ENCODE measurements around the gene ACYP2.
"Not testable (repeated sequence)": the region's sequence is repeated elsewhere in the genome, so short reads cannot be mapped to it uniquely, and the experiment has no call there.

ACYP2 gene

DNA sequence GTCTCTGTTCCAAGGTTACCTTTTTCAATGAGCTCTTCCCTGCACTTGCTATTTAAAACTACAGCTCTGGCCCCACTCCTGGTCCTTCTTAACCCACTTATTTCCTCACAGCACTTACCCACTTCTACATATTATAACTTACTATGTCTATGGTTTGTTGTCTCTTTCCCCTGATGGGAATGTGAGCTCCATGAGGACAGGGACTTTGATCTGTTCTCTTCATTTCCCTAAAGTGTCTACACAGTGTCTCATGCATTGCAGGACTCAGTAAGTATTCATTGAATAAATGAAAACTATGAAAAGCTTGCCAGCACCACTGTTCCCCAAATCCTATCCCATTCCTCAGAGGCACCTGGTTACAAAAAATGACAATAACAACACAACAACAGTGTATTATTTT lies 18.3 kb upstream of the ACYP2 start:
- DNase-seq (ENCODE audit: low read depth, low spot score), result no peak

GRCh38 chr2:54099370-54099769 lies 16.0 kb upstream of the ACYP2 start:
- no peak for DNase-seq (ENCODE audit: low read depth, low spot score)

DNA sequence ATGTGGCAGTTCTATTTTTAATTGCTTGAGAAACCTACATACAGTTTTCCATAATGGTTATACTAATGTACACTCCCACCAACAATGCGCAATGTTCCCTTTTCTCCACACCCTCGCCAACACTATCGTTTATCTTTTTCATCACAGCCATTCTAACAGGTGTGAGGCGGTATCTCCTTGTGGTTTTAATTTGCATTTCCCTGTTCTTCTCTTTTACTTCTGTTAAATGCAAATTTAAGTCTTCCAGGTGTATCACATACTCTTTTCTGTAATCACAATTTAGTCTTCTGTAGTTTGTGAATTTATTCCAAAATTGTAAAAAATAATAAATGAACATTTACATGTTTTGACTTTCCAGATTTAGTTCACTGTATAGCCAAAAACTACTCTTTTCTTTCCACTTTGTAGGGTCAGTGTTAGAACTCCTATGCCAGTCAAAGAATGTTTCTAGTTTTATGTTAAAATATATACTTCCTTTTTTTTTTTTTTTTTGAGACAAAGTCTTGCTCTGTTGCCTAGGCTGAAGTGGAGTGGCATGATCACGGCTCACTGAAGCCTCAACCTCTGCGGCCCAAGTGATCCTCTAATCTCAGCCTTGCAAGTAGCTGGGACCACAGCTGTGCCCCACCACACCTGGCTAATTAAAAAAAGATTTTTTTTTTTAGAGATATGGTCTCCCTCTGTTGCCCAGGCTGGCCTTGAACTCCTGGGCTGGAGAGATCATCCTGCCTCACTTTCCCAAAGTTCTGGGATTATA lies 15.4 kb upstream of the ACYP2 start:
- DNase-seq (ENCODE audit: low read depth, low spot score), result no peak

DNA sequence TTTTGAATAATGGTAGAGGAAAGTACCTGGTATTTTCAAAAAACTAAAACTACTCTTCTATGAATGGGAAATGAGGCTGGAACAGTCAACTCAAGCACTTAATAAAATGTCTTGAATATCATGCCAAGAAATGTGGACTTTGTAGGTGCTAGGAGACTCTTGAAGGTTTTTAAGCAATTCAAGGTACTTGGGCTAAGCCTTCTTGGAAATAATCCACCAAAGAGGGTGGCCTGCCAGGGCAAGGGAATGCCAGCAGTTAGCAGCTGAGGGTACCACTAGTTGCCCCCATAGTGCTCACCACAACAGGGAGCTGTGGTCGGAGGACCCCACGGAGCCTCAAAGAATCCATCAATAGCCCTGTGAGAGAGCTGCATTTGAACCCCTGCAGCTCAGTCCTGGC lies 14.6 kb upstream of the ACYP2 start:
- DNase-seq (ENCODE audit: low read depth, low spot score), result no peak

GRCh38 chr2:54103454-54104314 lies 11.7 kb upstream of the ACYP2 start:
- peak; percentile 54 for DNase-seq (ENCODE audit: low read depth, low spot score)

DNA sequence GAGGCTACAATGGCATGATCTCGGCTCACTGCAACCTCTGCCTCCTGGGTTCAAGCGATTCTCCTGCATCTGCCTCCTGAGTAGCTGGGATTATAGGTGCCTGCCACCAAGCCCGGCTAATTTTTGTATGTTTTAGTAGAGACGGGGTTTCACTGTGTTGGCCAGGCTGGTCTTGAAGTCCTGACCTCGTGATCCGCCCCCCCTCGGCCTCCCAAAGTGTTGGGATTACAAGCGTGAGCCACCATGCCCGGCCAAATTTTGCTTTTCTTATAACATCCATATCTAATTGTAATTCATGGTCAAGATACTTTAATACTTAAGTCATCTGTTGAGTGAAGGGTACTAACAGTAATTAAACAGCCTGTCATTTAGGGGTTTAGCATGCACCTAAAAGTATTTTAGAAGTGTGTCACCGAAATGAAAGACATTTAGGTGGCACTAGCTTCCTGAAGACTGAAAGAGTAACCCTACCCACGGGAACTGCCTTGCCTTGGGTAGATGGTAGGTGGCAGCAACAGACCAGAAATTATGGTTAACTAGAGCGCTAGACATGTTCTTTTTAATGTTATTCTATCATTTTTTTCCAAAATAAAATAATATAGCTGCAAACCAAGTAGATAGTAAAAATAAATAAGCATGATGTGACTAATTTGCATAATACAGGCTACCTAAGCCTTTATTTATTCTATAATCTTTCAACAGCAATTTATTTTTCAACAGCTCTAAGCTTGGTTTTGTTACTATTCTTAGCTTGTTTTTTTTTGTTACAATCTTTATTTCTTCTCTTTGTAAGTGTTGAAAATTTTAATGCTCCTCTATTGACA lies 8.6 kb upstream of the ACYP2 start:
- peak; percentile 73 for DNase-seq (ENCODE audit: low read depth, low spot score)

- DNase-seq (ENCODE audit: low read depth, low spot score), result no peak
These were observed 8.0 kb upstream of the ACYP2 start for GRCh38 chr2:54107455-54107764.

GRCh38 chr2:54107903-54108615 lies 7.4 kb upstream of the ACYP2 start:
- DNase-seq (ENCODE audit: low read depth, low spot score), result no peak

GRCh38 chr2:54109848-54110247 lies 5.6 kb upstream of the ACYP2 start:
- no peak for DNase-seq (ENCODE audit: low read depth, low spot score)

DNA sequence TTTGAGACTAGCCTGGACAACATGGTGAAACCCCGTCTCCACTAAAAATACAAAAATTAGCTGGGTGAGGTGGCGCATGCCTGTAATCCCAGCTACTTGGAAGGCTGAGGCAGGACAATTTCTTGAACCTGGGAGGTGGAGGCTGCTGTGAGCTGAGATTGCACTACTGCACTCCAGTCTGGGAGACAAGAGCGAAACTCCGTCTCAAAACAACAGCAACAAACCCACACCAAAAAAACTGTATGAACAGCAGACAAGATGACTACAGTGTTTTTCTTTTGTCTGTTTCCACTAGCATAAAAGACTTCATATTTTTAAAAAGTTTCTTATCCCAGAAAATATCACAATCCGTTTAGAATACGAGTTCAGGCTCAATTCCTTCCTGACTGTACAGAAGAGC lies 936 bp upstream of the ACYP2 start:
- not testable (repeated sequence) for DNase-seq (ENCODE audit: low read depth, low spot score)

- DNase-seq (ENCODE audit: low read depth, low spot score), result peak; percentile 8
These were observed 505 bp upstream of the ACYP2 start for GRCh38 chr2:54114936-54115283.

DNA sequence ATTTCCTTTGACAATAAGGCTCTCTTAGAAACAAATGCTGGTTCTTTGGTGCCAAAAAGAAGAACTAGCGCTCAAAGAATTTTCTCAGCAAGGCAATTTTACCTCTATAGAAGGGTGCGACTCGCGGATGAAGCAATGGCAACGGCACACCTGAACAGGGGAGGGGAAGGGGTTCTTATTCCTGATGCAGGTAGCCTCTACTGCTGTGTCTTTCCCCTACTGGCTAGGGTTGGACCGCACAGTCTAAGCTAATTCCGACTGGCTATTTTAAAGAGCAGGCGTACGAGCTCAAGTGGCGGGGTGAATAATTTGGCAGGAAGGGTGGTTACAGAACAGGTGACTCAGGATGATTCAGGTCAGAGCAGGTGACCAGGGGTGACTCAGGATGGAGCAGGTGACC lies 1.2 kb downstream of the ACYP2 start:
- DNase-seq (ENCODE audit: low read depth, low spot score), result not testable (repeated sequence)

DNA sequence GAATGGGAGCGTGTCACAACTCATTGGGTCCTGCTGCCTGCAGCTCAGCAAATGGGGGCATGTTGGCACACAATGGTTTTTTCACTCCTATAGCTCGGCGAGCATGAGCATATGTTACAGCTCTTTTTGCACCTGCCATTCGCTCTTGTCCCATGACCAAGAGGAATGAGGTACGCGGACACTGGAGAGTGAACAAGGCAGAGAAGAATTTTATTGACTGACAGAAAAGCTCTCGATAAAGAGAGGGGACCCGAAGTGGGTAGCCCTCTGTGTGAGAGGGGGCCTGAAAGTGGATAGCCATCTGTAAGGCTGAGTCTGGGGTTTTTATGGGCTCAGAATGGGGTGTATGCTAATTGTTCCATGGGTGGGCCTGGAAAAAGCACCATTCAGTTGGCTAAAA lies 5.5 kb downstream of the ACYP2 start:
- DNase-seq (ENCODE audit: low read depth, low spot score), result no peak

DNA sequence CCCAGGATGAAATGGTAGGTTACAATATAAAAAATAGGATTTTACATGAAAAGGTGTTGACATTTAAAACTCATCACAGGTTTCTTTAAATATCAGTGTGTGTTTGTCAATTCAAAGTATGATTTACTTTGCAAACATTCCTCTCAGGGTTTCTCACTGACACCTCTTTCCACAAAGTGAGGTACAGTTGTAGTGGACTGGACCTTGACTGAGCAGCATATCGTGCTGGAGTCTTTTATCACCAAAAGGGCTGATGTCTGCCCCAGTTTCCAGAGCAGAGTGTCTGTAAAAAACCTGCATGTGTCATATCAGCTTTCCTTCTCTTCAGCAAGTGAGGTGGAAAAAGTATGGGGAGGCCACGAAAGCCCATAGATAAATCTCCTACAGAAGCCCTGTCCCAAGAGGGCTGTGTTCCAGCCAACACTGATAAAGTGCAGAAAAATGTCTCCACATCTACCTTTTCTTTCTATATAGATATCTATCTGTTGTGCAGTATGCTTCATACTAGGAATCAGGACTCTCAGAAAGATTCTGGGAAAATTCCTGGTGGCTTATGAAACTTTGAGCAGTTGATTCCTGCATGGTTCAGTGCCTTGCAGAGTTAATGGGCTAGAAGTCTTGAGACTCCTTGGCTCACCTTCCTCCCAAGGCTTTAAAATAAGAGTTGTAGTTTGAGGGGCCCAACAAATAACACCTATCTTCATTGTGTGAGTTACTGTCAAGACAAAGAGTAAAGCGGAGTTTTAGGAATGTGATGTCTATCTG lies 6.9 kb downstream of the ACYP2 start:
- peak; percentile 28 for DNase-seq (ENCODE audit: low read depth, low spot score)

DNA sequence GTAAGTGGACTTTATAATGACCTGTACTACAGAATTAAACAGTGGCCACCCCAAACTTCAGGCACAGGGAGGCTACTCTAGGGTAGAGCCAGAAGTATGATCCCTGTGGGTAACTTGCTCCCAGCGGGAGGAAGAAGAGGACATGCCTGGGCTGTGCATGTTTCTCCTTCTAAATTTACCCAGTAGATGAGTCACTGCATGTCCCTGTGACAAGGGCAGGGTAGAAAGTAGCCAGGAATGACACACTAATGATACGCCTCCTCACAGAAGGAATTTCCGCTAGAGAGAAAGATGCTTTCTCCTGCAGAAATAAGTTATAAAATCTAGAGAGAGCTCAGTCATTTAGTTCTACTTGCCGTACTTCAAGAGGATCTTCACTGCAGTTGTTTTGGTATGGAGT lies 7.5 kb downstream of the ACYP2 start:
- peak; percentile 55 for DNase-seq (ENCODE audit: low read depth, low spot score)

GRCh38 chr2:54127174-54127573 lies 11.8 kb downstream of the ACYP2 start:
- DNase-seq (ENCODE audit: low read depth, low spot score), result not testable (repeated sequence)

- DNase-seq (ENCODE audit: low read depth, low spot score), result no peak
These were observed 17.6 kb downstream of the ACYP2 start for GRCh38 chr2:54133056-54133455.

- no peak for DNase-seq (ENCODE audit: low read depth, low spot score)
These were observed 23.8 kb downstream of the ACYP2 start for GRCh38 chr2:54139210-54139609.

GRCh38 chr2:54143780-54144179 lies 28.4 kb downstream of the ACYP2 start:
- no peak for DNase-seq (ENCODE audit: low read depth, low spot score)

GRCh38 chr2:54148391-54148790 lies 33.0 kb downstream of the ACYP2 start:
- DNase-seq (ENCODE audit: low read depth, low spot score), result no peak
